GM23338 (cell line): ENCODE data around the gene DUSP11. TPM values are rescaled to one million over a fixed set of nuclear protein-coding genes. Genes with fewer than 3 reads are reported as not detected.

Experiments
- ATAC-seq: fragments of 200-7000 bp; cut with Tn5 transposase; 3 replicates; pipeline ENCODE4 v1.9.1; 2020
- DNase-seq: peaks from one replicate; pipeline ENCODE4 v3.0.0-alpha.2; 2015; ENCODE audit warnings: low spot score
- H2AFZ ChIP-seq: fragments of 200-600 bp; sonication (generic); 2 replicates; pipeline ENCODE4 v1.8.0; 2016; ENCODE audit warnings: antibody characterized with exemption, mild to moderate bottlenecking, moderate library complexity
- H3F3A ChIP-seq: fragments of 200-600 bp; sonication (generic); replicated peaks from 2 replicates; pipeline ENCODE4 v1.8.0; 2017; ENCODE audit warnings: antibody characterized with exemption, mixed run types, low read depth
- H3K27ac ChIP-seq: fragments of 200-600 bp; sonication (generic); 2 replicates; pipeline ENCODE4 v1.6.1; 2016; ENCODE audit warnings: low read depth
- H3K27me3 ChIP-seq: fragments of 200-600 bp; sonication (generic); 2 replicates; pipeline ENCODE4 v1.8.0; 2016; ENCODE audit warnings: mild to moderate bottlenecking, mixed run types, moderate library complexity; ENCODE audit not compliant: insufficient read depth
- H3K36me3 ChIP-seq: fragments of 200-600 bp; sonication (generic); 2 replicates; pipeline ENCODE4 v1.8.0; 2016; ENCODE audit warnings: mild to moderate bottlenecking; ENCODE audit not compliant: insufficient read depth
- H3K4me1 ChIP-seq: fragments of 200-600 bp; sonication (generic); 2 replicates; pipeline ENCODE4 v1.8.0; 2016; ENCODE audit warnings: mild to moderate bottlenecking, moderate library complexity; ENCODE audit not compliant: insufficient read depth
- H3K4me2 ChIP-seq: fragments of 200-600 bp; sonication (generic); 2 replicates; pipeline ENCODE4 v1.7.1; 2017; ENCODE audit warnings: mixed run types
- H3K4me3 ChIP-seq: fragments of 200-600 bp; sonication (generic); 2 replicates; pipeline ENCODE4 v1.6.1; 2016; ENCODE audit warnings: mixed run types
- H3K79me2 ChIP-seq: fragments of 200-600 bp; sonication (generic); replicated peaks from 2 replicates; pipeline ENCODE4 v1.8.0; 2017; ENCODE audit warnings: mild to moderate bottlenecking; ENCODE audit not compliant: insufficient read depth
- H3K9me2 ChIP-seq: fragments of 200-600 bp; sonication (generic); 2 replicates; pipeline ENCODE4 v1.8.0; 2017; ENCODE audit not compliant: insufficient read depth
- H4K20me1 ChIP-seq: fragments of 200-600 bp; sonication (generic); replicated peaks from 2 replicates; pipeline ENCODE4 v1.8.0; 2017; ENCODE audit warnings: mild to moderate bottlenecking; ENCODE audit not compliant: insufficient read depth
- H3K27ac Mint-ChIP-seq: 2 replicates; pipeline ENCODE4 v1.8.0; 2020; ENCODE audit warnings: inconsistent platforms, mild to moderate bottlenecking, moderate library complexity, mixed read lengths
- H3K27me3 Mint-ChIP-seq: 3 replicates; pipeline ENCODE4 v1.8.0; 2022; ENCODE audit warnings: low read depth, mild to moderate bottlenecking, moderate library complexity, mixed read lengths, inconsistent platforms; ENCODE audit not compliant: insufficient read depth, poor library complexity
- H3K36me3 Mint-ChIP-seq: 3 replicates; pipeline ENCODE4 v1.8.0; 2021; ENCODE audit warnings: low read depth, mild to moderate bottlenecking, inconsistent platforms, moderate library complexity, mixed read lengths
- H3K4me1 Mint-ChIP-seq: 3 replicates; pipeline ENCODE4 v1.8.0; 2020; ENCODE audit warnings: mild to moderate bottlenecking, inconsistent platforms, mixed read lengths
- H3K4me3 Mint-ChIP-seq: 3 replicates; pipeline ENCODE4 v1.8.0; 2021; ENCODE audit warnings: moderate library complexity, mild to moderate bottlenecking, inconsistent platforms, mixed read lengths
- H3K9me3 Mint-ChIP-seq: 3 replicates; pipeline ENCODE4 v1.8.0; 2020; ENCODE audit warnings: moderate library complexity, mild to moderate bottlenecking, inconsistent platforms, mixed read lengths
- CREB1 ChIP-seq: fragments of 250-450 bp; sonication (Bioruptor Pico); IDR thresholded peaks from 2 replicates; pipeline ENCODE4 v1.5.0; 2020; ENCODE audit warnings: low read depth, mild to moderate bottlenecking, moderate library complexity
- EZH2 ChIP-seq: fragments of 200-600 bp; sonication (generic); IDR thresholded peaks from one replicate; pipeline ENCODE4 v1.8.0; 2017; ENCODE audit warnings: antibody characterized with exemption, mild to moderate bottlenecking, low read depth; ENCODE audit not compliant: unreplicated experiment
- EZH2phosphoT487 ChIP-seq: fragments of 200-600 bp; sonication (generic); IDR thresholded peaks from one replicate; pipeline ENCODE4 v1.8.1; 2018; ENCODE audit warnings: antibody characterized with exemption; ENCODE audit not compliant: unreplicated experiment
- JUNB ChIP-seq: IDR thresholded peaks from one replicate; pipeline ENCODE4 v1.6.1; 2016; ENCODE audit warnings: antibody characterized with exemption; ENCODE audit not compliant: unreplicated experiment
- NANOG ChIP-seq: IDR thresholded peaks from 2 replicates; pipeline ENCODE4 v1.6.1; 2016; ENCODE audit warnings: antibody characterized with exemption, borderline replicate concordance
- POLR2AphosphoS5 ChIP-seq: IDR thresholded peaks from 2 replicates; pipeline ENCODE4 v1.6.1; 2016; ENCODE audit warnings: antibody characterized with exemption, low read depth
- REST ChIP-seq: IDR thresholded peaks from one replicate; pipeline ENCODE4 v1.6.1; 2018; ENCODE audit warnings: antibody characterized with exemption; ENCODE audit not compliant: unreplicated experiment
- ZNF114 ChIP-seq: fragments of 250-450 bp; sonication (Bioruptor Pico); IDR thresholded peaks from 2 replicates; pipeline ENCODE4 v1.5.0; 2020; ENCODE audit warnings: mild to moderate bottlenecking, moderate library complexity
- ZNF331 ChIP-seq: fragments of 250-450 bp; sonication (Bioruptor Pico); IDR thresholded peaks from 2 replicates; pipeline ENCODE4 v1.5.0; 2020; ENCODE audit warnings: low read depth, mild to moderate bottlenecking, moderate library complexity
- polyA plus RNA-seq: library from polyadenylated mRNA; unstranded; fragments of >200 nt; fragmentation: Nextera tagmentation; extraction: Ambion mirVana; gene quantifications from 2 replicates; pipeline ENCODE4 v1.2.1, GENCODE V29; 2016
- total RNA-seq: library from RNA; depleted of rRNA; stranded (reverse); fragments of >200 nt; shearing (Covaris generic); gene quantifications from 2 replicates; pipeline ENCODE4 v1.2.3, GENCODE V29; 2014
- TF ChIP-seq, protein P1 (sequence below): fragments of 250-450 bp; sonication (Bioruptor Pico); IDR thresholded peaks from 2 replicates; pipeline ENCODE4 v1.5.0; 2020; ENCODE audit warnings: mild to moderate bottlenecking, moderate library complexity
- TF ChIP-seq, protein P2 (sequence below): IDR thresholded peaks from 2 replicates; pipeline ENCODE4 v1.6.1; 2016; ENCODE audit warnings: antibody characterized with exemption
- TF ChIP-seq, protein P3 (sequence below), 2 experiments: fragments of 200-600 bp in 1 of 2; sonication (generic) in 1 of 2; conservative IDR thresholded peaks; 2 replicates each; pipeline versions ENCODE4 v1.5.1 to v1.6.1; 2016 to 2017; ENCODE audit warnings: antibody characterized with exemption in 2 of 2, low read depth in 2 of 2, mild to moderate bottlenecking in 2 of 2, moderate library complexity in 1 of 2

Gene DUSP11
- total and polyA plus RNA-seq, 2 experiments from 2014 or later = 21.0 to 23.3 TPM

- peaks cover 10% of the 10 kb centered on the region for H3K36me3 Mint-ChIP-seq
- TF ChIP-seq EZH2phosphoT487 = no peak
- TF ChIP-seq JUNB = no peak
- TF ChIP-seq EZH2 = no peak
- no peak for TF ChIP-seq ZNF114 (CRISPR knock-in tag)
- no peak for TF ChIP-seq NANOG
- TF ChIP-seq, protein P1, sequence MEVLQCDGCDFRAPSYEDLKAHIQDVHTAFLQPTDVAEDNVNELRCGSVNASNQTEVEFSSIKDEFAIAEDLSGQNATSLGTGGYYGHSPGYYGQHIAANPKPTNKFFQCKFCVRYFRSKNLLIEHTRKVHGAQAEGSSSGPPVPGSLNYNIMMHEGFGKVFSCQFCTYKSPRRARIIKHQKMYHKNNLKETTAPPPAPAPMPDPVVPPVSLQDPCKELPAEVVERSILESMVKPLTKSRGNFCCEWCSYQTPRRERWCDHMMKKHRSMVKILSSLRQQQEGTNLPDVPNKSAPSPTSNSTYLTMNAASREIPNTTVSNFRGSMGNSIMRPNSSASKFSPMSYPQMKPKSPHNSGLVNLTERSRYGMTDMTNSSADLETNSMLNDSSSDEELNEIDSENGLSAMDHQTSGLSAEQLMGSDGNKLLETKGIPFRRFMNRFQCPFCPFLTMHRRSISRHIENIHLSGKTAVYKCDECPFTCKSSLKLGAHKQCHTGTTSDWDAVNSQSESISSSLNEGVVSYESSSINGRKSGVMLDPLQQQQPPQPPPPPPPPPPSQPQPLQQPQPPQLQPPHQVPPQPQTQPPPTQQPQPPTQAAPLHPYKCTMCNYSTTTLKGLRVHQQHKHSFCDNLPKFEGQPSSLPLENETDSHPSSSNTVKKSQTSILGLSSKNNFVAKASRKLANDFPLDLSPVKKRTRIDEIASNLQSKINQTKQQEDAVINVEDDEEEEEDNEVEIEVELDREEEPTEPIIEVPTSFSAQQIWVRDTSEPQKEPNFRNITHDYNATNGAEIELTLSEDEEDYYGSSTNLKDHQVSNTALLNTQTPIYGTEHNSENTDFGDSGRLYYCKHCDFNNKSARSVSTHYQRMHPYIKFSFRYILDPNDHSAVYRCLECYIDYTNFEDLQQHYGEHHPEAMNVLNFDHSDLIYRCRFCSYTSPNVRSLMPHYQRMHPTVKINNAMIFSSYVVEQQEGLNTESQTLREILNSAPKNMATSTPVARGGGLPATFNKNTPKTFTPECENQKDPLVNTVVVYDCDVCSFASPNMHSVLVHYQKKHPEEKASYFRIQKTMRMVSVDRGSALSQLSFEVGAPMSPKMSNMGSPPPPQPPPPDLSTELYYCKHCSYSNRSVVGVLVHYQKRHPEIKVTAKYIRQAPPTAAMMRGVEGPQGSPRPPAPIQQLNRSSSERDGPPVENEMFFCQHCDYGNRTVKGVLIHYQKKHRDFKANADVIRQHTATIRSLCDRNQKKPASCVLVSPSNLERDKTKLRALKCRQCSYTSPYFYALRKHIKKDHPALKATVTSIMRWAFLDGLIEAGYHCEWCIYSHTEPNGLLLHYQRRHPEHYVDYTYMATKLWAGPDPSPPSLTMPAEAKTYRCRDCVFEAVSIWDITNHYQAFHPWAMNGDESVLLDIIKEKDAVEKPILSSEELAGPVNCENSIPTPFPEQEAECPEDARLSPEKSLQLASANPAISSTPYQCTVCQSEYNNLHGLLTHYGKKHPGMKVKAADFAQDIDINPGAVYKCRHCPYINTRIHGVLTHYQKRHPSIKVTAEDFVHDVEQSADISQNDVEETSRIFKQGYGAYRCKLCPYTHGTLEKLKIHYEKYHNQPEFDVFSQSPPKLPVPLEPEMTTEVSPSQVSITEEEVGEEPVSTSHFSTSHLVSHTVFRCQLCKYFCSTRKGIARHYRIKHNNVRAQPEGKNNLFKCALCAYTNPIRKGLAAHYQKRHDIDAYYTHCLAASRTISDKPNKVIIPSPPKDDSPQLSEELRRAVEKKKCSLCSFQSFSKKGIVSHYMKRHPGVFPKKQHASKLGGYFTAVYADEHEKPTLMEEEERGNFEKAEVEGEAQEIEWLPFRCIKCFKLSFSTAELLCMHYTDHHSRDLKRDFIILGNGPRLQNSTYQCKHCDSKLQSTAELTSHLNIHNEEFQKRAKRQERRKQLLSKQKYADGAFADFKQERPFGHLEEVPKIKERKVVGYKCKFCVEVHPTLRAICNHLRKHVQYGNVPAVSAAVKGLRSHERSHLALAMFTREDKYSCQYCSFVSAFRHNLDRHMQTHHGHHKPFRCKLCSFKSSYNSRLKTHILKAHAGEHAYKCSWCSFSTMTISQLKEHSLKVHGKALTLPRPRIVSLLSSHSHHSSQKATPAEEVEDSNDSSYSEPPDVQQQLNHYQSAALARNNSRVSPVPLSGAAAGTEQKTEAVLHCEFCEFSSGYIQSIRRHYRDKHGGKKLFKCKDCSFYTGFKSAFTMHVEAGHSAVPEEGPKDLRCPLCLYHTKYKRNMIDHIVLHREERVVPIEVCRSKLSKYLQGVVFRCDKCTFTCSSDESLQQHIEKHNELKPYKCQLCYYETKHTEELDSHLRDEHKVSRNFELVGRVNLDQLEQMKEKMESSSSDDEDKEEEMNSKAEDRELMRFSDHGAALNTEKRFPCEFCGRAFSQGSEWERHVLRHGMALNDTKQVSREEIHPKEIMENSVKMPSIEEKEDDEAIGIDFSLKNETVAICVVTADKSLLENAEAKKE = no peak
- no peak for TF ChIP-seq CREB1 (CRISPR knock-in tag)
- TF ChIP-seq ZNF331 (CRISPR knock-in tag) = no peak
- TF ChIP-seq REST = no peak
- TF ChIP-seq, protein P2, sequence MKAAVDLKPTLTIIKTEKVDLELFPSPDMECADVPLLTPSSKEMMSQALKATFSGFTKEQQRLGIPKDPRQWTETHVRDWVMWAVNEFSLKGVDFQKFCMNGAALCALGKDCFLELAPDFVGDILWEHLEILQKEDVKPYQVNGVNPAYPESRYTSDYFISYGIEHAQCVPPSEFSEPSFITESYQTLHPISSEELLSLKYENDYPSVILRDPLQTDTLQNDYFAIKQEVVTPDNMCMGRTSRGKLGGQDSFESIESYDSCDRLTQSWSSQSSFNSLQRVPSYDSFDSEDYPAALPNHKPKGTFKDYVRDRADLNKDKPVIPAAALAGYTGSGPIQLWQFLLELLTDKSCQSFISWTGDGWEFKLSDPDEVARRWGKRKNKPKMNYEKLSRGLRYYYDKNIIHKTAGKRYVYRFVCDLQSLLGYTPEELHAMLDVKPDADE = no peak
- TF ChIP-seq, protein P3, sequence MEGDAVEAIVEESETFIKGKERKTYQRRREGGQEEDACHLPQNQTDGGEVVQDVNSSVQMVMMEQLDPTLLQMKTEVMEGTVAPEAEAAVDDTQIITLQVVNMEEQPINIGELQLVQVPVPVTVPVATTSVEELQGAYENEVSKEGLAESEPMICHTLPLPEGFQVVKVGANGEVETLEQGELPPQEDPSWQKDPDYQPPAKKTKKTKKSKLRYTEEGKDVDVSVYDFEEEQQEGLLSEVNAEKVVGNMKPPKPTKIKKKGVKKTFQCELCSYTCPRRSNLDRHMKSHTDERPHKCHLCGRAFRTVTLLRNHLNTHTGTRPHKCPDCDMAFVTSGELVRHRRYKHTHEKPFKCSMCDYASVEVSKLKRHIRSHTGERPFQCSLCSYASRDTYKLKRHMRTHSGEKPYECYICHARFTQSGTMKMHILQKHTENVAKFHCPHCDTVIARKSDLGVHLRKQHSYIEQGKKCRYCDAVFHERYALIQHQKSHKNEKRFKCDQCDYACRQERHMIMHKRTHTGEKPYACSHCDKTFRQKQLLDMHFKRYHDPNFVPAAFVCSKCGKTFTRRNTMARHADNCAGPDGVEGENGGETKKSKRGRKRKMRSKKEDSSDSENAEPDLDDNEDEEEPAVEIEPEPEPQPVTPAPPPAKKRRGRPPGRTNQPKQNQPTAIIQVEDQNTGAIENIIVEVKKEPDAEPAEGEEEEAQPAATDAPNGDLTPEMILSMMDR (conservative IDR thresholded peaks at IDR 0.05; ENCODE audit: low read depth in 2 of 2) = no peak
- no peak for TF ChIP-seq POLR2AphosphoS5
- Histone ChIP-seq H3K4me3 (no peak overlapping the region), H4K20me1 (no peaks in the 10 kb centered on the region), H3K36me3 (no peaks in the 10 kb centered on the region), H2AFZ (no peak overlapping the region), H3K79me2 (peaks cover 9% of the 10 kb centered on the region), H3K27me3 (peaks cover 44% of the 10 kb centered on the region), H3F3A (peaks cover 8% of the 10 kb centered on the region; the same call in 1 of the 2 replicates), H3K4me2 (no peak overlapping the region), H3K9me2 (peaks cover 7% of the 10 kb centered on the region), H3K4me1 (no peaks in the 10 kb centered on the region), H3K27ac (no peak overlapping the region)
- H3K4me1 Mint-ChIP-seq = peaks cover 4% of the 10 kb centered on the region; the same call in 2 of the 3 replicates
- DNase-seq (no peak), ATAC-seq (no peak)
- H3K27me3 Mint-ChIP-seq = peaks cover 18% of the 10 kb centered on the region
- peaks cover 9% of the 10 kb centered on the region for H3K9me3 Mint-ChIP-seq
- no peak overlapping the region for H3K27ac Mint-ChIP-seq
- H3K4me3 Mint-ChIP-seq = no peak overlapping the region
Measured at GRCh38 chr2:73740767-73741166, 39.1 kb downstream of the DUSP11 start.
